HG02571 (cell line): Measurements from ENCODE around the gene CTTN.
"Not testable (repeated sequence)": the region's sequence is repeated elsewhere in the genome, so short reads cannot be mapped to it uniquely, and the experiment has no call there.

ENCODE experiments used
- ATAC-seq: cut with Tn5 transposase; IDR thresholded peaks from one replicate; pipeline ENCODE4 v1.9.1; 2021; ENCODE audit warnings: mild to moderate bottlenecking, moderate library complexity; ENCODE audit not compliant: unreplicated experiment

CTTN gene

GRCh38 chr11:70381350-70381749, 17.0 kb upstream of the CTTN start:
- ATAC-seq, result no peak

GRCh38 chr11:70381872-70382861, 16.2 kb upstream of the CTTN start:
- no peak for ATAC-seq

GRCh38 chr11:70383664-70384565, 14.4 kb upstream of the CTTN start:
- ATAC-seq, result no peak

GRCh38 chr11:70384566-70385152, 13.7 kb upstream of the CTTN start:
- no peak for ATAC-seq

GRCh38 chr11:70387564-70387963, 10.8 kb upstream of the CTTN start:
- ATAC-seq, result no peak

GRCh38 chr11:70389201-70389600, 9.1 kb upstream of the CTTN start:
- ATAC-seq, result no peak

GRCh38 chr11:70390882-70391281, 7.4 kb upstream of the CTTN start:
- ATAC-seq, result not testable (repeated sequence)

- no peak for ATAC-seq
Observed at GRCh38 chr11:70394211-70394950, 3.9 kb upstream of the CTTN start.

GRCh38 chr11:70397336-70397982, 870 bp upstream of the CTTN start:
- ATAC-seq, result no peak

- no peak for ATAC-seq
Observed at GRCh38 chr11:70398834-70399680, 728 bp downstream of the CTTN start.

GRCh38 chr11:70399681-70400112, 1.4 kb downstream of the CTTN start:
- ATAC-seq, result no peak

- no peak for ATAC-seq
Observed at GRCh38 chr11:70400643-70401042, 2.3 kb downstream of the CTTN start.

- no peak for ATAC-seq
Observed at GRCh38 chr11:70402016-70402415, 3.7 kb downstream of the CTTN start.

GRCh38 chr11:70402685-70403084, 4.4 kb downstream of the CTTN start:
- no peak for ATAC-seq

- no peak for ATAC-seq
Observed at GRCh38 chr11:70404244-70404643, 5.9 kb downstream of the CTTN start.

- no peak for ATAC-seq
Observed at GRCh38 chr11:70405679-70406395, 7.5 kb downstream of the CTTN start.

GRCh38 chr11:70407121-70407520, 8.8 kb downstream of the CTTN start:
- ATAC-seq, result no peak

- no peak for ATAC-seq
Observed at GRCh38 chr11:70407814-70408213, 9.5 kb downstream of the CTTN start.
